Measurements from ENCODE around the gene PEDS1. TPM values are rescaled to one million over a fixed set of nuclear protein-coding genes. Genes with fewer than 3 reads are reported as not detected.

The PEDS1 gene
- total RNA-seq, 1 donor from 2014 or later: 39.7 TPM

GRCh38 chr20:50146732-50147662, 6.5 kb downstream of the PEDS1 start:
- H3K36me3 Mint-ChIP-seq (ENCODE audit: low read depth, unreplicated experiment): peaks cover 27% of the 10 kb centered on the region
- TF ChIP-seq, protein P1, sequence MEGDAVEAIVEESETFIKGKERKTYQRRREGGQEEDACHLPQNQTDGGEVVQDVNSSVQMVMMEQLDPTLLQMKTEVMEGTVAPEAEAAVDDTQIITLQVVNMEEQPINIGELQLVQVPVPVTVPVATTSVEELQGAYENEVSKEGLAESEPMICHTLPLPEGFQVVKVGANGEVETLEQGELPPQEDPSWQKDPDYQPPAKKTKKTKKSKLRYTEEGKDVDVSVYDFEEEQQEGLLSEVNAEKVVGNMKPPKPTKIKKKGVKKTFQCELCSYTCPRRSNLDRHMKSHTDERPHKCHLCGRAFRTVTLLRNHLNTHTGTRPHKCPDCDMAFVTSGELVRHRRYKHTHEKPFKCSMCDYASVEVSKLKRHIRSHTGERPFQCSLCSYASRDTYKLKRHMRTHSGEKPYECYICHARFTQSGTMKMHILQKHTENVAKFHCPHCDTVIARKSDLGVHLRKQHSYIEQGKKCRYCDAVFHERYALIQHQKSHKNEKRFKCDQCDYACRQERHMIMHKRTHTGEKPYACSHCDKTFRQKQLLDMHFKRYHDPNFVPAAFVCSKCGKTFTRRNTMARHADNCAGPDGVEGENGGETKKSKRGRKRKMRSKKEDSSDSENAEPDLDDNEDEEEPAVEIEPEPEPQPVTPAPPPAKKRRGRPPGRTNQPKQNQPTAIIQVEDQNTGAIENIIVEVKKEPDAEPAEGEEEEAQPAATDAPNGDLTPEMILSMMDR (IDR thresholded peaks at IDR 0.05; ENCODE audit: unreplicated experiment): no peak
- H3K27ac Mint-ChIP-seq (ENCODE audit: unreplicated experiment): peak overlapping the region; percentile 90
- H3K9me3 Mint-ChIP-seq (ENCODE audit: unreplicated experiment): no peaks in the 10 kb centered on the region
- H3K27me3 Mint-ChIP-seq (ENCODE audit: unreplicated experiment): peaks cover 1% of the 10 kb centered on the region
- H3K4me1 Mint-ChIP-seq (ENCODE audit: unreplicated experiment): peaks cover 50% of the 10 kb centered on the region
- DNase-seq (ENCODE audit: low spot score): no peak
- peak overlapping the region; percentile 37 for H3K4me3 Mint-ChIP-seq (ENCODE audit: unreplicated experiment)

DNA sequence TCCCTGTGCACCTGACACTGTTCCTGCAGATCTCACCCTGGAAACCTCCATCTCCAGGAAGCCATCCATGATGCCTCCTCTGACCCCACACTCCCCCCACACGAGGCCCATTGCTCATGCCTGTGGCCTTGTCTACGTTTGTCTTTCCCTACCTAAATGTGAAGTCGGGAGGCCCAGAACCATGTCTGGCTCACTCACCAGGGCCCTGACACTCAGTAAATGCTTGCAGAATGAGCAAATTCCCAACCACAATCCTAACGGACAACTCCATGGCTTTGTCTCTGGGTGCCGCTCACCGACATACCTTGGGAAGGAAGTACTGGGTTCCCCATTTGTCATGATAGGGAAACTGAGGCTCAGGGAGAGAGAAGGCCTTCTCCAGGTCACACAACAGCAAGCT, 7.3 kb downstream of the PEDS1 start:
- Mint-ChIP-seq H3K4me1 (ENCODE audit: unreplicated experiment) (peaks cover 44% of the 10 kb centered on the region), H3K9me3 (ENCODE audit: unreplicated experiment) (no peaks in the 10 kb centered on the region), H3K27ac (ENCODE audit: unreplicated experiment) (peak overlapping the region; percentile 90), H3K27me3 (ENCODE audit: unreplicated experiment) (no peaks in the 10 kb centered on the region), H3K4me3 (ENCODE audit: unreplicated experiment) (peak overlapping the region; percentile 40), H3K36me3 (ENCODE audit: low read depth, unreplicated experiment) (peaks cover 28% of the 10 kb centered on the region)
- TF ChIP-seq, protein P1 (IDR thresholded peaks at IDR 0.05; ENCODE audit: unreplicated experiment): no peak
- no peak for DNase-seq (ENCODE audit: low spot score)

- peaks cover 39% of the 10 kb centered on the region for H3K4me1 Mint-ChIP-seq (ENCODE audit: unreplicated experiment)
- H3K4me3 Mint-ChIP-seq (ENCODE audit: unreplicated experiment): no peak overlapping the region
- no peaks in the 10 kb centered on the region for H3K27me3 Mint-ChIP-seq (ENCODE audit: unreplicated experiment)
- TF ChIP-seq, protein P1 (IDR thresholded peaks at IDR 0.05; ENCODE audit: unreplicated experiment): no peak
- peaks cover 29% of the 10 kb centered on the region for H3K36me3 Mint-ChIP-seq (ENCODE audit: low read depth, unreplicated experiment)
- no peak for DNase-seq (ENCODE audit: low spot score)
- H3K27ac Mint-ChIP-seq (ENCODE audit: unreplicated experiment): peak overlapping the region; percentile 45
- H3K9me3 Mint-ChIP-seq (ENCODE audit: unreplicated experiment): no peaks in the 10 kb centered on the region
These were observed 8.0 kb downstream of the PEDS1 start for GRCh38 chr20:50145566-50145965.

DNA sequence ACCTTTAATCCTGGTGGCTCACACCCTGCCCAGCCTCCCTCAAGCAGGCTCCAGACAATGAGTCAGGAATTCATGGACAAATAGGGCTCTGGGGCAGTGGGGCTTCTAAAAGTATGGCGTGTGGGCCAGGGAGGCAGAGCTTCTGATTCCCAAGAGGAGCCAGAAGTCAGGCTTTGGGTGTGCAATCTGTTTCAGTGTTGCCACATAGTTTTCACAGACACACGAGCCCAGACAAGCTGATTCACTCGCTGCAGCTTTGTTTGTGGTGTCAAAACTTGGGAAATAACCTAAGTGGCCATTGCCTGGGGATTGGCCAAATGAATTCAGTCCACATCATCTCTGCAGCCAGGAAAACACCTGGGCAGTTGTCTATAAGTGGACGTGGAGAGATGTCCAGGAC, 9.2 kb downstream of the PEDS1 start:
- no peaks in the 10 kb centered on the region for H3K9me3 Mint-ChIP-seq (ENCODE audit: unreplicated experiment)
- DNase-seq (ENCODE audit: low spot score): no peak
- TF ChIP-seq, protein P1 (IDR thresholded peaks at IDR 0.05; ENCODE audit: unreplicated experiment): no peak
- H3K27me3 Mint-ChIP-seq (ENCODE audit: unreplicated experiment): peaks cover 3% of the 10 kb centered on the region
- no peak overlapping the region for H3K27ac Mint-ChIP-seq (ENCODE audit: unreplicated experiment)
- no peak overlapping the region for H3K4me3 Mint-ChIP-seq (ENCODE audit: unreplicated experiment)
- peaks cover 38% of the 10 kb centered on the region for H3K4me1 Mint-ChIP-seq (ENCODE audit: unreplicated experiment)
- peaks cover 35% of the 10 kb centered on the region for H3K36me3 Mint-ChIP-seq (ENCODE audit: low read depth, unreplicated experiment)

DNA sequence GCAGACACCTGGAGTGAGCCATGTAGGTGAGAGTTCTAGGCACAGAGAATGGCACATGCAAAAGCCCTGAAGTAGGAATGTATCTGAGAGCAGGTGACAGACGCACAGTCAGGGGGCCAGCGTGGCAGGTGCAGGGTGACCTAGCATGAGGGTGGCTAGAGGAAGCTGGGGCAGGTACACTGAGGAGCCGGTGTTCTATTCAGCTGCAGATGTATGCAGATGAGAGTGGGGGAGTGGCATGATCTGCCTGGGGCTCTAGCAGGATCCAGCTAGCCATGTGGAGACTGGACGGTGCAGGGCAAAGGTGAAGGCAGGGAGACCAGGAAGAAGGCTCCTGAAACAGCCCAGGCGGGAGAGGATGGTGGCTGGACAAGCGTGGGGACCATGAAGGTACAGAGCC, 10.7 kb downstream of the PEDS1 start:
- Mint-ChIP-seq H3K4me1 (ENCODE audit: unreplicated experiment) (peaks cover 31% of the 10 kb centered on the region), H3K4me3 (ENCODE audit: unreplicated experiment) (peak overlapping the region; percentile 67), H3K27me3 (ENCODE audit: unreplicated experiment) (peaks cover 3% of the 10 kb centered on the region), H3K27ac (ENCODE audit: unreplicated experiment) (no peak overlapping the region), H3K9me3 (ENCODE audit: unreplicated experiment) (no peaks in the 10 kb centered on the region), H3K36me3 (ENCODE audit: low read depth, unreplicated experiment) (peaks cover 30% of the 10 kb centered on the region)
- TF ChIP-seq, protein P1 (IDR thresholded peaks at IDR 0.05; ENCODE audit: unreplicated experiment): no peak
- no peak for DNase-seq (ENCODE audit: low spot score)

Measured in endothelial cell (in vitro differentiated cells).